T-helper 1 cell (primary cell): Measurements from ENCODE around the gene MAP2K6.

Experiments
- DNase-seq, 5 donors: peaks; one replicate each; pipeline ENCODE4 v3.0.0-alpha.2; 2012 to 2020

The MAP2K6 gene

DNA sequence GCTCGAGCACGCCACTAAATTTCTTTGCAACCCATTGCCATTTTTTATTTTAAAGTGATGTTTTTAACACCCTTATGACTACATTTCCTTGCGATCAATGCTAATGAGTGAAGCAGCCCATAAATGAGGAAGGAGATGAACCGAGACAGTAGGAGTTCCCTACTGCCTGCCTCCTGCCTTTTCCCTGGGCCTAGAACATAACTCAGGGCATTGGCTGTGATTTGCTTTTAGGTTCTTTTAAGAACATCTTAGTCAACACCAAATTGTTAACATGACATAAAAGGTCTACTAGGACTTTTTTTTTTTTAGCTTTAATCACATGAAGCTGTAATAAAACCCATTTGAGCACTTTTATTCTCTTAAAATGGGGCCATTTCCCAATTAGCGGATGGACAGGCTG lies 81.3 kb downstream of the MAP2K6 start:
- no peak for DNase-seq

- no peak for DNase-seq
Observed at GRCh38 chr17:69497161-69497560, 82.7 kb downstream of the MAP2K6 start.

GRCh38 chr17:69499318-69499717 lies 84.8 kb downstream of the MAP2K6 start:
- DNase-seq, result no peak

- no peak for DNase-seq
Observed at GRCh38 chr17:69500911-69501429, 86.5 kb downstream of the MAP2K6 start.

GRCh38 chr17:69501591-69502468 lies 87.3 kb downstream of the MAP2K6 start:
- no peak for DNase-seq

DNA sequence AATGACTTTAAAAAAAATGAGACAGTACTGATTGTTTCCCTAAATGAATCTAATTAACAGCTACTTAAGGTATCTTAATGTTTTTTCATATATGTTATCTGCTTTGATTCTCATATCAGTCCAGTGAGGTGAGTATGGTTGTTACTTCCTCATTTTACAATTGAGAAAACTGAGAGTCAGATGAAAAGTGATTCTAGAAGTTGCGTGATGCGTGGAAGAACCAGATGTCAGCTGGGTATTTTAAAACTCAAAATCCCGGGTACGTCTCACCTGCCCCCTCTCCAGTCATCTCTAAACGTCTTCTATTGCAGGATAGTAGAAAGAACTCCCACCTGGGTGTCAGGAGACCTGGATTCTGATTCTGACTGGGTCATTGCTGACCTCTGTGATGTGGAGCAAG lies 89.2 kb downstream of the MAP2K6 start:
- no peak for DNase-seq

DNA sequence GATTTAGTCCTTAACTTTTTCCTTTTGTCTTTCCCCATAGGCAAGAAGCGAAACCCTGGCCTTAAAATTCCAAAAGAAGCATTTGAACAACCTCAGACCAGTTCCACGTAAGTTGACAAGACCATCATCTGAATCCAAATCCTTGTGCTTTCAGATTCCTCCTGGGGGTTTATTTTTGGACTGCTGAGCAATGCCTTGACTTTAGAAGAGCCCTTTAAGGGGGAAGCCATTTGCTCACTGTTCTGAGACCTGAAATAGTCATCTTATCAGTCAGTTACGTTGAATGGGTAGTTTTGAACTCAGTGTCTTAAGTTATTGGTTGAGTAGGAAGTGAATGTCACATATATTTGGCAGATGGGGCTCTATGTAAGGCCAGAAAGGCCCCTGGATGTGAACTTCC lies 91.2 kb downstream of the MAP2K6 start:
- no peak for DNase-seq

GRCh38 chr17:69506489-69506888 lies 92.0 kb downstream of the MAP2K6 start:
- DNase-seq, result no peak

DNA sequence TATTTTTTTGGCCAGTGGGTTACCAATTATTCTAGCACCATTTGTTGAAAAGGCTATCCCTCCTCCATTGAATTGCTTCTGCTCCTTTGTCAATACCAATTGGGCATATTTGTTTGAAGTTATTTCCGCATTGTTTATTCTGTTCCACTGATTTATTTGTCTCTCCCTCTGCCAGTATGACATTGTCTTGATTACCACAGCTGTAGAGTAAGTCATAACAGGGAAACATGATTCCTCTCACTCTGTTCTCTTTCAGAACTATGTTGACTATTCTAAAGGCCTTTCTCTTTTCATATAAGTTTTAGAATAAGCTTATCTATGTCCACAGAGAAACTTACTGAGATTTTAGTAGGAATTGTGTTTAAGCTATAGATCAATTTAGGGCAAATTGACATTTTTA lies 94.3 kb downstream of the MAP2K6 start:
- DNase-seq, result no peak

DNA sequence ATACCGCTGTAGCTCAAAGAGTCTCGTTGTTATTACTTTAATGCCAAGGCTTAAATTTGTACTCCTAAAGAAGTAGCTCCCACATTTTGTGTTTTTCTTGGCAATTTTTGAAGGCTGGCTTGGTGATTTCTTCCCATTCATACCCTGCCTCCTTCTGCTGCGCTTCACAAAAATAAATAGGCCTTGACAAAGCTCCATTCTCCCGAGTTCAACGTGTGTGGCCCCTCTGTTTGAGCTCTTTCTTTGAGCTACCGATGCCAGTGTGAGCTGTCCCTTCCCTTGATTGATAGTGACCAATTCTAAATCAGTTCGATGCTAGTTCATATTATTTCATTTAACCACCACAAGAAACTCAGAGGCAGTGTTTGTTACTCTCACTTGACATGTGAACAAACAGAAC lies 96.8 kb downstream of the MAP2K6 start:
- no peak for DNase-seq

GRCh38 chr17:69512946-69513345 lies 98.4 kb downstream of the MAP2K6 start:
- no peak for DNase-seq

- no peak for DNase-seq
Observed at GRCh38 chr17:69516225-69516624, 101.7 kb downstream of the MAP2K6 start.

GRCh38 chr17:69516911-69517310 lies 102.4 kb downstream of the MAP2K6 start:
- DNase-seq, result no peak

- DNase-seq, result no peak
Observed at GRCh38 chr17:69518951-69519350, 104.5 kb downstream of the MAP2K6 start.

DNA sequence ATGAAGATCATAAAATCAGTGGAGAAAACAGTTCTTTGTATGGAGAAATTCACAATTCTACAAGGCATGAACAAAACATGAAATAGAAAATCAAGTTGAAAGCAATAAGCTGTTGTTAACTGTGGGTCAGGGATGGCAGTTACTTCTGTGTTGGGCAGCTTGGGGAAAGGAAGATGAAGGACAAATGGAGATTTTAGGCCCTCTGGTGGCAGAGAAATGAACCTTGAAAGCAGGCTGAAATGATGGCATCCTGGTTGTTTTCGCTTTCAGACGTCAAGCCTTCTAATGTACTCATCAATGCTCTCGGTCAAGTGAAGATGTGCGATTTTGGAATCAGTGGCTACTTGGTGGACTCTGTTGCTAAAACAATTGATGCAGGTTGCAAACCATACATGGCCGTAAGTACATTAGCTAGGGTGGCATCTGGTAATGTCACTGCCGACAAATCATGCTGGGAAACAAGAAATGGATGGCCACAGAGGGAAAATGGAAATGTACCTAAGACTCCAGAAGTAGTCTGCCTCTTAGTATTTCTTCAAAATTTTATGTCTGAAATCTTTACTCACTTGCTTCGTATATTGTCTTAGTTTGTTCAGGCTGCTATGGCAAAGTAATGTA lies 108.9 kb downstream of the MAP2K6 start:
- DNase-seq, result peak in 1 of 5 donors; percentile 29

GRCh38 chr17:69524854-69525253 lies 110.4 kb downstream of the MAP2K6 start:
- no peak for DNase-seq

DNA sequence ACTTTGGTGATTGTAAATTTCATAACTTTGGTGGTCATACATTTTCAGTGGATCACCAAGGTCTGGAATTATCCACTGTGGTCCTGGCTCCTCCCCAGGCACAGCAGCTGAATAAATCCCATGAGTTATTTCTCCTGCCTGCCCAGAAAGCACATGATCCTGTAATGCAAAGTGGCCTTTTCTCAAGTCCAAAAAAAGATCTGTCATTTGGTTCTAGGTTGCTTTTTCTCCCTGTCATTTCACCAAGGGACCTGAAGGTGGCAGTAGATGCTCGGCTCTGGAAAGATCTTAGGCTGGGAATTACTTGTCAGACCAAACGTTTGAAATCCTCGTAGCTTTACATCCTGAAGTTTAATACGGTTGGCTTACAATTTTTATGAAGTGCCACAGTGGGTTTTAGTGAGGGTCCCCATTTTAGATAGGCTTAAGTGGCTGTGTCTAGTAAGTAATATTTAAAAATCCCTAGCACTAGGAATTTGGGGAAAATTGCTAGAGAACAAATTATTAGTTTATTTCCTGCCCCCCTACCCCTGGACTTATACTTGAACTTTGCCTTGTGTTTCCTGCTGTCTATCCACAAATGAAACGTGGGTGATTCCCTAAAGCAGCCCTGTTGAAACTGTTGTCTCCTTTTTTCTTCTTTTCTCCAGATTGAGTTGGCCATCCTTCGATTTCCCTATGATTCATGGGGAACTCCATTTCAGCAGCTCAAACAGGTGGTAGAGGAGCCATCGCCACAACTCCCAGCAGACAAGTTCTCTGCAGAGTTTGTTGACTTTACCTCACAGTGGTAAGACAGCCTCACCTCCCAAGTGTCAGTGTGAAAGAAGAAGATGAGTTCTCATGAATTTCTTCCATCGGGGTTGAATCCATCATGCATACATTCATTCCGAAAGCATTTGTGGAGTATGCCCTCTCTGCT lies 111.7 kb downstream of the MAP2K6 start:
- peak in 1 of 5 donors; percentile 13 for DNase-seq

GRCh38 chr17:69528035-69528434 lies 113.5 kb downstream of the MAP2K6 start:
- no peak for DNase-seq

- no peak for DNase-seq
Observed at GRCh38 chr17:69533481-69534234, 119.2 kb downstream of the MAP2K6 start.

- no peak for DNase-seq
Observed at GRCh38 chr17:69534235-69534621, 119.7 kb downstream of the MAP2K6 start.

DNA sequence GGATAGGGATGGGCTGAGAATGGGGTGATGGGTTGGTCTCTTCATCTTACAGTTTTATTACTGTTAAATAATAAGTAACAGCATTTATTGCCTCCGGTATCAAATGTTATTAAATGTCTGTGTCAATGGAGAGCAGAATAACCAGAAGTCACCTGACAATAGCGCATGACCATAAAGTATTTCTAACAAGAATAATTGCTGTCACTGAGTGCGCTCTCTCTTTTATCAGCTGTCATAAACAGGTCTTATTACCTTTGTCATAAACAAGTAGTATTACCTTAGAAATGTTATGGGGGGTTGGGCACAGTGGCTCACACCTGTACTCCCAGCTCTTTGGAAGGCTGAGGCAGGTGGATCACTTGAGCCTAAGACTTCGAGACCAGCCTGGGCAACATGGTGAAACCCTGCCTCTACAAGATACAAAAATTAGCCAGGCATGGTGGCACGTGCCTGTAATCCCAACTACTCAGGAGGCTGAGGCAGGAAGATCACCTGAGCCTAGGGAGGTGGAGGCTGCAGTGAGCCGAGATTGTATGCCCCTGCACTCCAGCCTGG lies 120.6 kb downstream of the MAP2K6 start:
- DNase-seq, result no peak

- no peak for DNase-seq
Observed at GRCh38 chr17:69538795-69539194, 124.3 kb downstream of the MAP2K6 start.
